Measurements from ENCODE around the gene DLGAP1. TPM values are rescaled to one million over a fixed set of nuclear protein-coding genes. Genes with fewer than 3 reads are reported as not detected.

Gene DLGAP1
- total RNA-seq, 2 experiments from 2014 or later = 0.31 to 0.36 TPM

GRCh38 chr18:4360221-4360715 is 94.8 kb downstream of the DLGAP1 start:
- H3K27me3 ChIP-seq (ENCODE audit: control insufficient read depth in 1 of 2, insufficient read depth in 2 of 2, low read length in 2 of 2) = no peaks in the 10 kb centered on the region
- peaks cover 10% of the 10 kb centered on the region for H3K9me3 Mint-ChIP-seq
- no peak overlapping the region for H3K4me3 Mint-ChIP-seq
- ATAC-seq (ENCODE audit: poor library complexity) = no peak
- H3K36me3 ChIP-seq (ENCODE audit: insufficient read depth, low read length) = no peaks in the 10 kb centered on the region
- no peak overlapping the region for H3K27ac Mint-ChIP-seq
- H3K27me3 Mint-ChIP-seq = no peaks in the 10 kb centered on the region
- intact Hi-C loops (cut with DNase I, micrococcal nuclease) = no loop called here
- no peaks in the 10 kb centered on the region for H3K4me1 ChIP-seq (ENCODE audit: insufficient read depth, low read length)
- DNase-seq = no peak
- ChIA-PET CTCF (no interaction called here), POLR2A (no interaction called here)
- H3K4me1 Mint-ChIP-seq (ENCODE audit: low read depth) = no peaks in the 10 kb centered on the region
- no peak for TF ChIP-seq CTCF (IDR thresholded peaks at IDR 0.05)
- peaks cover 0 to 7% of the 10 kb centered on the region in 2 experiments for H3K9me3 ChIP-seq (ENCODE audit: control insufficient read depth in 1 of 2, insufficient read depth in 1 of 2, low read length in 2 of 2)
- H3K27ac ChIP-seq (ENCODE audit: low read depth in 1 of 2, low read length in 2 of 2) = no peak overlapping the region
- H3K4me3 ChIP-seq (ENCODE audit: low read length) = no peak overlapping the region
- H3K36me3 Mint-ChIP-seq (ENCODE audit: low read depth) = no peaks in the 10 kb centered on the region

- Mint-ChIP-seq H3K27me3 (no peaks in the 10 kb centered on the region), H3K4me3 (no peak overlapping the region), H3K4me1 (ENCODE audit: low read depth) (no peaks in the 10 kb centered on the region), H3K27ac (no peak overlapping the region), H3K9me3 (peaks cover 8% of the 10 kb centered on the region), H3K36me3 (ENCODE audit: low read depth) (no peaks in the 10 kb centered on the region)
- Histone ChIP-seq H3K27ac (ENCODE audit: low read depth in 1 of 2, low read length in 2 of 2) (no peak overlapping the region), H3K27me3 (ENCODE audit: control insufficient read depth in 1 of 2, insufficient read depth in 2 of 2, low read length in 2 of 2) (no peaks in the 10 kb centered on the region), H3K4me1 (ENCODE audit: insufficient read depth, low read length) (no peaks in the 10 kb centered on the region), H3K9me3 (ENCODE audit: control insufficient read depth in 1 of 2, insufficient read depth in 1 of 2, low read length in 2 of 2) (peaks cover 0 to 7% of the 10 kb centered on the region in 2 experiments), H3K4me3 (ENCODE audit: low read length) (no peak overlapping the region), H3K36me3 (ENCODE audit: insufficient read depth, low read length) (no peaks in the 10 kb centered on the region)
- TF ChIP-seq CTCF (IDR thresholded peaks at IDR 0.05) = no peak
- intact Hi-C loops (cut with DNase I, micrococcal nuclease) = no loop called here
- DNase-seq (no peak), ATAC-seq (ENCODE audit: poor library complexity) (no peak)
- CTCF ChIA-PET = no interaction called here
- POLR2A ChIA-PET = no interaction called here
Measured at GRCh38 chr18:4358618-4359017, 96.5 kb downstream of the DLGAP1 start.

GRCh38 chr18:4357579-4357978 is 97.5 kb downstream of the DLGAP1 start:
- no peak for ATAC-seq (ENCODE audit: poor library complexity)
- Mint-ChIP-seq H3K27ac (no peak overlapping the region), H3K4me1 (ENCODE audit: low read depth) (no peaks in the 10 kb centered on the region), H3K4me3 (no peak overlapping the region), H3K27me3 (no peaks in the 10 kb centered on the region), H3K9me3 (peaks cover 2% of the 10 kb centered on the region), H3K36me3 (ENCODE audit: low read depth) (no peaks in the 10 kb centered on the region)
- Histone ChIP-seq H3K36me3 (ENCODE audit: insufficient read depth, low read length) (no peaks in the 10 kb centered on the region), H3K27ac (ENCODE audit: low read depth in 1 of 2, low read length in 2 of 2) (no peak overlapping the region), H3K9me3 (ENCODE audit: control insufficient read depth in 1 of 2, insufficient read depth in 1 of 2, low read length in 2 of 2) (peaks cover 0 to 7% of the 10 kb centered on the region in 2 experiments), H3K27me3 (ENCODE audit: control insufficient read depth in 1 of 2, insufficient read depth in 2 of 2, low read length in 2 of 2) (no peaks in the 10 kb centered on the region), H3K4me3 (ENCODE audit: low read length) (no peak overlapping the region), H3K4me1 (ENCODE audit: insufficient read depth, low read length) (no peaks in the 10 kb centered on the region)
- POLR2A ChIA-PET = no interaction called here
- DNase-seq = no peak
- no peak for TF ChIP-seq CTCF (IDR thresholded peaks at IDR 0.05)
- intact Hi-C loops (cut with DNase I, micrococcal nuclease) = no loop called here
- CTCF ChIA-PET = no interaction called here

Data from CD4-positive, alpha-beta T cell (primary cell).